HG03439 (cell line): ENCODE results near the gene SLBP.

ENCODE experiments used
- ATAC-seq: cut with Tn5 transposase; IDR thresholded peaks from one replicate; pipeline ENCODE4 v1.9.1; 2021; ENCODE audit warnings: mild to moderate bottlenecking, moderate library complexity; ENCODE audit not compliant: unreplicated experiment

The SLBP gene

DNA sequence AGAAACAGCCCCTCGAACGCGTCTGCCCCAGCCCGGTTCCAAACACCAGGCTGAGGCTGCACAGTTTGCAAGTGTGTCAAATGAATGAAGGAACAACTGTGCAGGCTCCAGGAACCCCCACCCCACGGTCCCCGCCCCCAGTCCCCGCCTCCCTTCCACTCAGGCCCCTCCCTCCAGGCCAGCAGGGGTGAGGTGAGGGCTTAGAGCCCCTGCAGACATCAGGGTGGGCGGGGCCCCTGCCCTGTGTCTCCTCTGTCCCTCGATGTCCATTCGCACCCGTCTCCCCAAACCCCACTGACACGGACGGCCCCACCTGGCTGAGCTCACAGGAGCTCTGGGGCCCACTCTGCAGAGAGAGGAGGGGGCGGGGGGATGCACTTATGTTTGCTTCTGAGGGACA, 37.7 kb upstream of the SLBP start:
- no peak for ATAC-seq

GRCh38 chr4:1749370-1749769, 37.3 kb upstream of the SLBP start:
- no peak for ATAC-seq

- ATAC-seq, result no peak
These were observed 36.4 kb upstream of the SLBP start for GRCh38 chr4:1748465-1748995.

- no peak for ATAC-seq
These were observed 35.5 kb upstream of the SLBP start for GRCh38 chr4:1747603-1747967.

GRCh38 chr4:1746919-1747602, 34.9 kb upstream of the SLBP start:
- ATAC-seq, result no peak

DNA sequence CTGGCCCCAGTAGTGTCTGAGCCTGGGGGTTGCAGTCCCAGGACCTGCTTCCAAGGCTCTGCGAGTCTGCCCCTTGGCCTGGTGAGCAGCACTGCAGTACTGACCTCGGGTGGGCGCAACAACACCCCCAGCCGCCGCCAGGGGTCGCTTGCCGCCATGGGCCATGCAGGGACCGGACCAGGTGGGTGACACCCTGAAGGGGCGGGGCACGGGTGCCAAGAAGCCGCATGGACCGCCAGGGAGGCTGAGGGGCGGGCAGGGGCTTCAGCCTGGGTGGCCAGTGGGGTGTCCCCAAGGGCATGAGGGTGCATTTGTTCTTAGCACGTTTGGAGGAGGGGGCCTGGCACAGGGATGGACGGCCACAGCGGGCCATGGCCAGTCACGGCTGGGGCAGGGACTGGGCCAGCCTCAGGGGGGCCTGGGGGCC, 34.2 kb upstream of the SLBP start:
- peak; percentile 53 for ATAC-seq

DNA sequence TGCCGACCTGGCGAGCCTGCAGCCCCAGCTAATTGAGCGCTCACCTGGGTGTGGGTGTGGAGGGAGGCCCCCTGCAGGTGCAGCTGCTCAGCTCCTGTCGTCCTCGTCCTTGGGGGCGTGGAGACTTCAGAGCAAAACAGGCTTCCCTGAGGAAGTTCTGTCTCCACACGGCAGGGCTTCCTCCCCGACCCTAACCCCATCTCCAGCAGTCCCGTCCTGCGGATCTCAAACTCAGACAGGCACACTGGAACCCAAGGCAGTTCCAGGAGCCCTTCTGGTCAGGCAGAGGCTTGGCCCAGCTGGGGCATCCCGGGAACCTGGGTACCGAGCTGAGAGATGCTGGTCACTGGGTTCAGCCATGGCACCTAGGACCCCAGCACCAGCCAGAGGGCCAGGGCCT, 33.6 kb upstream of the SLBP start:
- ATAC-seq, result no peak

DNA sequence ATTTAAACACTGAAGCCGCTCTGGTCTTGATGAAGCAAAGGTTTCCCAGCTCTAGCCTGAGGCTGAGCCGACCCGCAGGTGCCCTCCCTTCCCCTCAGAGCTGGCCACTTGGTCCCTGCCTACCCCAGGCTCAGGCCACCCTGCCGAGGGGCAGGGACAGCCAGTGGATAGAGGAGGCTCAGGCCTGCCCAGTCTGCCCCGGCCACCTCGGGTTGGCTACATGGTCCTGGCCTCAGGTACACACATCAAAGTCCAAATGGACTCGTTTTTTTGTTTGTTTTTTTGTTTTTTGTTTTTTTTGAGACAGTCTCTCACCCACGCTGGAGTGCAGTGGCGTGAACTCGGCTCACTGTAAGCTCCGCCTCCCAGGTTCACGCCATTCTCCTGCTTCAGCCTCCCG, 33.0 kb upstream of the SLBP start:
- no peak for ATAC-seq

GRCh38 chr4:1744552-1744951, 32.4 kb upstream of the SLBP start:
- no peak for ATAC-seq

GRCh38 chr4:1743975-1744374, 31.9 kb upstream of the SLBP start:
- no peak for ATAC-seq

GRCh38 chr4:1743551-1743950, 31.4 kb upstream of the SLBP start:
- no peak for ATAC-seq

DNA sequence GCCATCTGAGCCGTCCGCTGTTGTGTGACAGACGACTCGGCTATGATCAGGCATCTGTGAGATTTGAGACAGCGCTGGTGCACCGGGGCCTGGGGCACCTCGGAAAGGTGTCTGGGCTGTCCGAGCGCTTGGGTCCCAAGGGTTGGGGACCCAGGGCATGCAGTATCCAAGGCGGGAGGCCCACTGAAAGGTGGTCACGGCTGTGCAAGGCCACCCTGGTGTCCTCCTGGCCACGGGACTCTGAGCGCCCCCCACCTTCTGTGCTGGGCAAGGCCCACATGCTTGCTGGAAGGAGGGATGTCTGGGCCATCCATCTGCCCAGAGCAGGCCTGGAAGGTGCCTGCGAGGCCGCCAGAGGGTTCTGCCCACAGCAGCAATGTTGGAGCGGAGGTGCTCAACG, 29.1 kb upstream of the SLBP start:
- ATAC-seq, result no peak

- ATAC-seq, result no peak
These were observed 28.0 kb upstream of the SLBP start for GRCh38 chr4:1740021-1740545.

DNA sequence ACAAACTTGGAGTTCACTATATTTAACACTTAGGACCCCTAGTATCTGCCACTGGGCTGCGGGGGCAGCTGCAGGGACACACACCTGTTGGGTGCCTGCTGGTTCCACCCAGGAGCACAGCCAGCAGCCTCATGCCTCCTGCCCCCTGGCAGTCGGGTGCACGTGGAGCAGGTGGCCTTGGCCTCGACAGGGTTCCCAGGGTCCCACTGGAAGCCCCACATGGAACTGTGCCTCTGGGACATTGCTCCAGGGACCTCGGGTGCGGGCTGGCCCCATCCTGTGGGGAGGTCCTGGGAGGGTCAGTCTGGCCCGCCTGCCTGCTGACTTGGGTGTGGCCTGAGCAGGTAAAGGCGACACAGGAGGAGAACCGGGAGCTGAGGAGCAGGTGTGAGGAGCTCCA, 27.2 kb upstream of the SLBP start:
- ATAC-seq, result no peak

DNA sequence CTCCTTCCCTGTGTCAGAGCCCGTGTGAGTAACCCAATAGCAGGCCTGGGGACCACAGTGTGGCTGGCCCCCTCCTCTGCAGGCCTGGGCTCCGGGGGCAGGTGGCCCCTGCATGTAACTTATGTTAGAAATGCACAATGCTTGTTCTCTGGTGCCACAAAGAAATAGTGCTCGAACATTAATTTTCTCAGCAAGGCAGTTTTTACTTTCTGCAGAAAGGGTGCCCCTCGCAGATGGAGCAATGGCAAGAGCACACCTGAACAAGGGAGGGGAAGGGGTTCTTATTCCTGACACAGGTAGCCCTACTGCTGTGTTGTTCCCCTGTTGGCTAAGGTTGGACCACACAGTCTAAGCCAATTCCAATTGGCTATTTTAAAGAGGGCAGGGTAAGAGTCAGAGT, 26.3 kb upstream of the SLBP start:
- no peak for ATAC-seq

DNA sequence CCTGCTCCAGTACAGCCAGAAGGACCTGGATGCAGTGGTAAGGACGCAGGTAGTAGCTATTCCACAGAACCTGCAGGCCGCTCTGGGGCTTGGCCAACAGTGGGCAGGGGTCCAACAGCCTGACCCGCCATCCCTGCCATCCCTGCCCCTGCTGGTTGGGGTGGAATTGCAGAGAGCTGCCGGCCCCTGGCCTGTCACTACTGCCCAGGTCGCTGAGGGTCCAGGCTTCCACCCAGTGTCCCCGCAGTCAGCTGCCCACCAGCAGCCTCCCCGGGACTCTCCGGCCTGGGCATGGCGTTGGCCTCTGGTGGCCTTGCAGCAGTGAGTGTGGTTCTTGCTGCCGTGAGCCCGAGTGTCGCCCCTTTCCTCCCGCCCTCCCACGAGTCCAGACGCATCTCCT, 25.5 kb upstream of the SLBP start:
- no peak for ATAC-seq

GRCh38 chr4:1736812-1737211, 24.7 kb upstream of the SLBP start:
- ATAC-seq, result no peak

DNA sequence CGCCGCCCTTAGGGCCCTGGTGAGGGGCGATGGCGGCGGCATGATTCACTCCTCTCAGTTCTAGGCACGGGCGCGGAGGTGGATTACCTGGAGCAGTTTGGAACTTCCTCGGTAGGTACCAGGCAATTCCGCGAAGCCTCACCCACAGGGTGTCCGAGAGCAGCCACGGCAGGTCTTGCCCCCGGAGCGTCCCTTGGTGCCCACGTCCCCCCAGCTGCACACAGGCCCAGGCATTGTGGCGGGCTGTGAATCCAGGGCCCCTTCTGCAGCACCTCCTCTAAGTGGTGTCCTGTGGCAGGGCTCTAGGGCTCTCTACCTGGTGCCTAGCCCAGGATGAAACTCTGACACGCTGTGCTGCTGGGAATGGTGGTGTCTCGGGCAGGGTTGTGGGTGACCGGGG, 23.1 kb upstream of the SLBP start:
- no peak for ATAC-seq

DNA sequence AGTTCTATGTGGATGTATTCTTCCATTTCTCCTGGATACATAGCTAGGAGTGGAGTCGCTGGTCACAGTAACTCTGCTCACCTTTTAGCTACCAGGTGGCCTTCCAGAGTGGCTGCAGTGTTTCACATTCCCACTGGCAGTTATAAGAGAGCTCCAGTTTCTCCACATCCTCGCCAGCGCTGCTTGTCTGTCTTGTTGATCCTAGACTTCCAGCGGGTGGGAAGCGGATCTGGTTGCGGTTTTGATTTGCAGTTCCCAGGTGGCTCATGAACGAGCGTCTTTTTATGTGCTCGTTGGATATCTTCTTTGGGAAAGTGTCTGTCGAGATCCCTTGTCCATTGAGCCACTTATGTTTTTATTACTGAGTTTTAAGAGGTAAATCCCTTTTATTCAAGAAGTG, 20.8 kb upstream of the SLBP start:
- ATAC-seq, result no peak

GRCh38 chr4:1731180-1731579, 19.1 kb upstream of the SLBP start:
- ATAC-seq, result no peak

DNA sequence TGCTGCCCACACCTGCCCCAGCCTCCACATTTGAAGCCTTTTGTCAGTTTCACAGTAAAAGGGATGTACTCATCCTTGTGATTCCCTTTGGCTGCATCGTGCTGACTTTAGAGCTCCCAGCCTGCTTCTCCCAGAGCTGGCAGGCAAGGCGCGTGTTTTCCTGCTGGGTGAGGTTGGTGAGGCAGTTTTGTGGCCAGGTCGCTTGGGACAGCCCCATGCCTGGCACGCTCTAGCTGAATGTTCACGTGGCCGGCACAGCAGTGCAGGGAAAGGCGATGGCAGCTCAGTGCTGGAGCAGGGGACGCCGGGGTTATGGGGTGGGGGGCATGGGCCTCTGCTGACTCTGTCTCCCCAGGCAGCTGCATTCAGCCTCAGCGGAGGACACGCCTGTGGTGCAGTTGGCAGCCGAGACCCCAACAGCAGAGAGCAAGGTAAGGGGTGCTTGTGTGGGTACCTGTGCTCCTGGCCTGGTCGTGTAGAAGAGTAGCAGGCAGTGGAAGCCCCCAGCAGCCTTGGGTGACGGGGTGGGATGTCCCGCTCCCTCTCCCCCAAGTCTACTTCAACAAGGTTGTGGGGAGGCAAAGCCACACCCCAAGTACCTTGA, 18.5 kb upstream of the SLBP start:
- no peak for ATAC-seq
